ENCODE results near the gene ZC3H7B.

GRCh38 chr22:41330169-41330568, 28.8 kb downstream of the ZC3H7B start:
- TF ChIP-seq, protein P1, sequence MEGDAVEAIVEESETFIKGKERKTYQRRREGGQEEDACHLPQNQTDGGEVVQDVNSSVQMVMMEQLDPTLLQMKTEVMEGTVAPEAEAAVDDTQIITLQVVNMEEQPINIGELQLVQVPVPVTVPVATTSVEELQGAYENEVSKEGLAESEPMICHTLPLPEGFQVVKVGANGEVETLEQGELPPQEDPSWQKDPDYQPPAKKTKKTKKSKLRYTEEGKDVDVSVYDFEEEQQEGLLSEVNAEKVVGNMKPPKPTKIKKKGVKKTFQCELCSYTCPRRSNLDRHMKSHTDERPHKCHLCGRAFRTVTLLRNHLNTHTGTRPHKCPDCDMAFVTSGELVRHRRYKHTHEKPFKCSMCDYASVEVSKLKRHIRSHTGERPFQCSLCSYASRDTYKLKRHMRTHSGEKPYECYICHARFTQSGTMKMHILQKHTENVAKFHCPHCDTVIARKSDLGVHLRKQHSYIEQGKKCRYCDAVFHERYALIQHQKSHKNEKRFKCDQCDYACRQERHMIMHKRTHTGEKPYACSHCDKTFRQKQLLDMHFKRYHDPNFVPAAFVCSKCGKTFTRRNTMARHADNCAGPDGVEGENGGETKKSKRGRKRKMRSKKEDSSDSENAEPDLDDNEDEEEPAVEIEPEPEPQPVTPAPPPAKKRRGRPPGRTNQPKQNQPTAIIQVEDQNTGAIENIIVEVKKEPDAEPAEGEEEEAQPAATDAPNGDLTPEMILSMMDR (IDR thresholded peaks at IDR 0.05), result no peak
- TF ChIP-seq POLR2A (IDR thresholded peaks at IDR 0.05), result no peak
- no peak for TF ChIP-seq POLR2AphosphoS5 (IDR thresholded peaks at IDR 0.05; ENCODE audit: insufficient read depth in 1 of 2, low read depth in 1 of 2)
